ENCODE data around the gene ZNF615. TPM values are rescaled to one million over a fixed set of nuclear protein-coding genes. Genes with fewer than 3 reads are reported as not detected.
"Not testable (repeated sequence)": the region's sequence is repeated elsewhere in the genome, so short reads cannot be mapped to it uniquely, and the experiment has no call there.

Gene ZNF615
- total RNA-seq: 28.3 TPM
- polyA plus RNA-seq: 8.1 TPM

GRCh38 chr19:52007806-52008557 is at the start of gene ZNF615:
ZNF615 (minus strand) TSS chr19:52008211; CDS start chr19:52003711, 4,500 bp downstream.
- peak; percentile 80 for DNase-seq (ENCODE audit: extremely low spot score)
- Histone ChIP-seq H3K4me1 (ENCODE audit: insufficient read depth) (no peaks in the 10 kb centered on the region), H3K27ac (ENCODE audit: low read depth) (peak within 1 kb of the TSS; percentile 71), H3K36me3 (ENCODE audit: insufficient read depth) (peaks cover 2% of the 10 kb centered on the region), H3K4me3 (ENCODE audit: low read depth, low read length) (peak within 1 kb of the TSS; percentile 59)
- WGBS: under 1% methylated on average over 44 of the region's 44 CpGs

GRCh38 chr19:52056480-52056879 is 48.5 kb upstream of the ZNF615 start:
- H3K27ac ChIP-seq (ENCODE audit: low read depth); DNase-seq (ENCODE audit: extremely low spot score); H3K36me3 ChIP-seq (ENCODE audit: insufficient read depth); H3K4me1 ChIP-seq (ENCODE audit: insufficient read depth); H3K4me3 ChIP-seq (ENCODE audit: low read depth, low read length): not testable (repeated sequence)
- 95% methylated on average over 3 of the region's 3 CpGs for WGBS

GRCh38 chr19:52051736-52052135 is 43.7 kb upstream of the ZNF615 start:
- H3K4me3 ChIP-seq (ENCODE audit: low read depth, low read length); DNase-seq (ENCODE audit: extremely low spot score); H3K36me3 ChIP-seq (ENCODE audit: insufficient read depth); H3K4me1 ChIP-seq (ENCODE audit: insufficient read depth); H3K27ac ChIP-seq (ENCODE audit: low read depth): not testable (repeated sequence)
- 48% methylated on average over 1 of the region's 1 CpG for WGBS

DNA sequence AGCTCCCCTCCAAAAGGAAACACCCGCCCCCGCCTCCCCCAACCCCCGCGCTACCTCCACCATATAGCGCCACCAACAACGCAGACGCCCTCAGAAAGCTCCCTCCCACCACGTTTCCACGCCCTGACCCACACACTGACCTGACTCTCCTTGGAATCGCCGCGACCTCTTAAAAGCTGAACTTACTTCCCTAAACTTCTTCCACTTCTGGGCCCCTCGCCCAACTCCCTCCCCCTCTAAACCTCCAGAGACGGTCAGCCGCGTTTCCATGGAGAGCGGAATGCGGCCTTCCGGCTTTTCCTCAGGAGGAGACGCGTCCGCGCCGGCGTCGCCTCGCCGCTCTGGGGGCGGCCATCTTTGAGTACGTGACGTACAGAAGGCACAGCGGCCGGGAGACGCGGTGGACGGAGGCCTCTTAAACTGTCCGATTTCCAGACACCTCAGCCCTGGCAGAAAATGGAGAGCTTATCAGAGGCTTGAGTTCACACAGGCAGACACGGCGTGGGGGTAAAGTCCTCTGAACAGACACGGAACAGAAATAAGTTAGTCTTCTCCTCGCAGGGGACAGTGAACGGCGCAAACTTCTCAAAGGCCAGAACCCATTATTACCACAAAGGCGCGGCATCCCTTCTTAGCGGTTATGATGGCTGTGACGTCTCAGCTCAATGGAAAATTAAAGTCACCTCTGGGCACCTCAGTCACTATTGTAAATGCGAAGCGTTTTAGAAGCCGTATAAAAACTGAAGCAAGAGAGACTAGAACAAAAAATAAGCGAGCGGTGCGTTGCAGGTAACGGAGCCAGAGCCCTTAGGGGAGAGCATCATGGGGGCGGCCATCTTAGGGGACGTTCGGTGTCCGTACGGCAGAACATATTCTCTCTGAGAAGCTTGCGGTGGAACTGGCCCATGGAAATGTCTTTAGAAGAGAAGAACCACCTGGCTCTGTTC is 40.8 kb upstream of the ZNF615 start, which contains the start of gene ZNF432:
Gene ZNF432, minus strand, starts transcription at position 284 of the 947 bp plus-strand sequence. CDS start 1,970 bp downstream, outside the sequence.
- peak within 1 kb of the TSS; percentile 98 for H3K27ac ChIP-seq (ENCODE audit: low read depth)
- WGBS: under 1% methylated on average over 60 of the region's 60 CpGs
- peak; percentile 92 for DNase-seq (ENCODE audit: extremely low spot score)

DNA sequence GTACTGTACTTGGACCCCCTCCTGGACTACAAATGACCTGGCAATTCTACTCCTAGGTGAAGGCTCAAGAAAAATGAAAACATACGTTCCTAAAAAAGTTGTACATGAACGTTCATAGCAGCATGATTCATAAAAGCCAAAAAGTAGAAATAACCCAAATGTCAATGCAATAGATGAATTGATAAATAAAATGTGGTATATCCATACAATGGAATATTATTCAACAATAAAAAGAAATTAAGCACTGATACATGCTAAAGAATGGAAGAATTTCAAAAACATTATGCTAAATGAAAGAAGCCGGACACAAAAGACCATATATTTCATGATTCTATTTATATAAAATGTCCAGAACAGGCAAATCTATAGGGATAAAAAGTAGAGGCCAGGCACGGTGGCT is 31.2 kb upstream of the ZNF615 start:
- no peak for DNase-seq (ENCODE audit: extremely low spot score)
- Histone ChIP-seq H3K4me1 (ENCODE audit: insufficient read depth) (no peaks in the 10 kb centered on the region), H3K4me3 (ENCODE audit: low read depth, low read length) (no peak overlapping the region), H3K27ac (ENCODE audit: low read depth) (no peak overlapping the region), H3K36me3 (ENCODE audit: insufficient read depth) (peaks cover 46% of the 10 kb centered on the region)
- WGBS: 99% methylated on average over 4 of the region's 4 CpGs

More for the DNA sequence above, 40.8 kb upstream of the ZNF615 start, which contains the start of gene ZNF432:
- no peaks in the 10 kb centered on the region for H3K4me1 ChIP-seq (ENCODE audit: insufficient read depth)
- peak within 1 kb of the TSS; percentile 59 for H3K4me3 ChIP-seq (ENCODE audit: low read depth, low read length)
- H3K36me3 ChIP-seq (ENCODE audit: insufficient read depth): peaks cover 6% of the 10 kb centered on the region

DNA sequence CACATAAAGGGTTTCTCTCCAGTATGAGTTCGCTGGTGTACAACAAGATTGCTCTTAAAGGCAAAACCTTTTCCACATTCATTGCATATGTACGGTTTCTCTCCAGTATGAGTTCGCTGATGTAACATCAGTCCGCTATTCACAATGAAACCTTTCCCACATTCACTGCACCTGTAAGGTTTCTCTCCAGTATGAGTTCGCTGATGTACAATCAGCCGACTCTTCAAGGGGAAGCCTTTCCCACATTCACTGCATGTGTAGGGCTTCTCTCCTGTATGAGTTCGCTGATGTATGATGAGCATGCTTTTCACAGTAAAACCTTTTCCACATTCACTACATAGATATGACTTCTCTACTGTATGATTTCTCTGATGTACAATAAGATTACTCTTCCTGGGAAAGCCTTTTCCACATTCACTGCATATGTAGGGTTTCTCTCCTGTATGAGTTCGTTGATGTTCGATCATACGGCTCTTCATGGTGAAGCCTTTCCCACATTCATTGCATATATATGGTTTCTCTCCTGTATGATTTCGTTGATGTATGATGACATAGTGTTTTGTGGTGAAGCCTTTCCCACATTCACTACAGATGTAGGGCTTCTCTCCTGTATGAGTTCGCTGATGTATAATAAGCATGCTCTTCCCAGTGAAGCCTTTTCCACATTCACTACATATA is 26.2 kb upstream of the ZNF615 start:
- Histone ChIP-seq H3K4me1 (ENCODE audit: insufficient read depth) (no peaks in the 10 kb centered on the region), H3K36me3 (ENCODE audit: insufficient read depth) (peaks cover 31% of the 10 kb centered on the region), H3K4me3 (ENCODE audit: low read depth, low read length) (no peak overlapping the region), H3K27ac (ENCODE audit: low read depth) (no peak overlapping the region)
- WGBS: 98% methylated on average over 12 of the region's 12 CpGs
- no peak for DNase-seq (ENCODE audit: extremely low spot score)

GRCh38 chr19:52028780-52029123 is 20.7 kb upstream of the ZNF615 start:
- no peak for DNase-seq (ENCODE audit: extremely low spot score)
- no peaks in the 10 kb centered on the region for H3K4me1 ChIP-seq (ENCODE audit: insufficient read depth)
- H3K36me3 ChIP-seq (ENCODE audit: insufficient read depth): peaks cover 6% of the 10 kb centered on the region
- peak overlapping the region; percentile 77 for H3K27ac ChIP-seq (ENCODE audit: low read depth)
- peak overlapping the region; percentile 68 for H3K4me3 ChIP-seq (ENCODE audit: low read depth, low read length)
- WGBS: 15% methylated on average over 5 of the region's 5 CpGs

DNA sequence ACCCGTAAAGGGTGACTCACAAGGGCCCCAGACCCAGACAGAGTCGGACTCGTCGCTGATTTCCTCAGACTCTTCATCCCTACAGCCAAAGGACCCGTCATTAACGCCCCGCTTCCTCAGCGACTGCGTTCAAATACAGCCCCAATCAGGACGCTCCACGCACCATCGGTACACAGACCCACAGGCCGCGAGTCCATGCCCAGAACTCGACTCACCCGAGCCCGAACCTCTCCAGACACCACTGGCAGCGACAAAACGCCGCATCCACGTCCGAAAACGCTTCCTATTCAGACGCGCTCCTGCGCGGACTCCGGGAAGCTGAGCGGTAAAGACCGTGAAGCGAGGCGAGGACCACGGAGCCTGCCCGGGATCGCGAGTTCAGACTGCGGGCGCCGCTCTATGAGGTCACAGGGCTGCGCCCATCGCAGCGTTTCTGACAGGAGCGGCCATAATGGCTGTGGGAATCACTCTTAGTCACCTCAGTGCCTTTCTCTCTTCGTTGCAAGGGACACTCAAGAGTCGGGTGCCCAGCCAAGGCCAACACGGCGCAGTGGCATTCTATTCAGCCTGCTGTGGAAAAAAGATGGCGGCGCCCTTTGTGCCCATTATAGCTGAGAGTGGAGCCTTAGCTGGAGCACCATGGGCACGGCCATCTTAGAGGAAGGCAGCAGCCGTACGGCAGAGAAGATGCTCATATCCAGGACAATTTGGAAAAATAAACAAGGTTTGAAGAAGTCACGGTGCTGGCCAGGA is 20.2 kb upstream of the ZNF615 start, which contains the start of gene ZNF614:
Gene ZNF614, minus strand, starts transcription at position 353 of the 753 bp plus-strand sequence. CDS start 2,634 bp downstream, outside the sequence.
- WGBS: under 1% methylated on average over 53 of the region's 53 CpGs
- Histone ChIP-seq H3K4me1 (ENCODE audit: insufficient read depth) (no peaks in the 10 kb centered on the region), H3K27ac (ENCODE audit: low read depth) (peak within 1 kb of the TSS; percentile 77), H3K4me3 (ENCODE audit: low read depth, low read length) (peak within 1 kb of the TSS; percentile 68), H3K36me3 (ENCODE audit: insufficient read depth) (peaks cover 10% of the 10 kb centered on the region)
- peak; percentile 81 for DNase-seq (ENCODE audit: extremely low spot score)

DNA sequence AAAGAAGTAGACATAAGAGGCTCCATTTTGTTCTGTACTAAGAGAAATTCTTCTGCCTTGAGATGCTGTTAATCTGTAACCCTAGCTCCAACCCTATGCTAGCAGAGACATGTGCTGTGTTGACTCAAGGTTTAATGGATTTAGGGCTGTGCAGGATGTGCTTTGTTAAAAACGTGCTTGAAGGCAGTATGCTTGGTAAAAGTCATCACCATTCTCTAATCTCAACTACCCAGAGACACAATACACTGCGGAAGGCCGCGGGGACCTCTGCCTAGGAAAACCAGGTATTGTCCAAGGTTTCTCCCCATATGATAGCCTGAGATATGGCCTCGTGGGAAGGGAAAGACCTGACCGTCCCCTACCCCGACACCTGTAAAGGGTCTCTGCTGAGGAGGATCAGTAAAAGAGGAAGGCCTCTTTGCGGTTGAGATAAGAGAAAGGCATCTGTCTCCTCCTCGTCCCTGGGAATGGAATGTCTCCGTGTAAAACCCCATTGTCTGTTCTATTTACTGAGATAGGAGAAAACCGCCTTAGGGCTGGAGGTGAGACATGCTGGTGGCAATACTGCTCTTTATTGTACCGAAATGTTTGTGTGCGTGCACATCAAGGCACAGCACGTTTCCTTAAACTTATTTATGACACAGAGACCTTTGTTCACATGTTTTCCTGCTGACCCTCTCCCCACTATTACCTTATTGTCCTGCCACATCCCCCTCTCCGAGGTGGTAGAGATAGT is 18.4 kb upstream of the ZNF615 start:
- peaks cover 14% of the 10 kb centered on the region for H3K36me3 ChIP-seq (ENCODE audit: insufficient read depth)
- not testable (repeated sequence) for DNase-seq (ENCODE audit: extremely low spot score); H3K4me1 ChIP-seq (ENCODE audit: insufficient read depth); H3K27ac ChIP-seq (ENCODE audit: low read depth); H3K4me3 ChIP-seq (ENCODE audit: low read depth, low read length)
- WGBS: 80% methylated on average over 15 of the region's 15 CpGs

DNA sequence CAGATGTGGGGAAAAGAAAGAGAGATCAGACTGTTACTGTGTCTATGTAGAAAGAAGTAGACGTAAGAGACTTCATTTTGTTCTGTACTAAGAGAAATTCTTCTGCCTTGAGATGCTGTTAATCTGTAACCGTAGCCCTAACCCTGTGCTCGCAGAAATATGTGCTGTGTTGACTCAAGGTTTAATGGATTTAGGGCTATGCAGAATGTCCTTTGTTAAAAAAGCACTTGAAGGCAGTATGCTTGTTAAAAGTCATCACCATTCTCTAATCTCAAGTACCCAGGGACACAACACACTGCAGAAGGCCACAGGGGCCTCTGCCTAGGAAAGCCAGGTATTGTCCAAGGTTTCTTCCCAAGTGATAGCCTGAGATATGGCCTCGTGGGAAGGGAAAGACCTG is 16.5 kb upstream of the ZNF615 start:
- peaks cover 19% of the 10 kb centered on the region for H3K36me3 ChIP-seq (ENCODE audit: insufficient read depth)
- WGBS: 96% methylated on average over 4 of the region's 4 CpGs
- not testable (repeated sequence) for H3K27ac ChIP-seq (ENCODE audit: low read depth)

GRCh38 chr19:52022193-52022592 is 14.2 kb upstream of the ZNF615 start:
- no peak overlapping the region for H3K27ac ChIP-seq (ENCODE audit: low read depth)
- H3K4me1 ChIP-seq (ENCODE audit: insufficient read depth): no peaks in the 10 kb centered on the region
- no peak overlapping the region for H3K4me3 ChIP-seq (ENCODE audit: low read depth, low read length)
- H3K36me3 ChIP-seq (ENCODE audit: insufficient read depth): peaks cover 27% of the 10 kb centered on the region
- 99% methylated on average over 15 of the region's 15 CpGs for WGBS
- DNase-seq (ENCODE audit: extremely low spot score): no peak

More for the DNA sequence above, 16.5 kb upstream of the ZNF615 start:
- DNase-seq (ENCODE audit: extremely low spot score); H3K4me1 ChIP-seq (ENCODE audit: insufficient read depth); H3K4me3 ChIP-seq (ENCODE audit: low read depth, low read length): not testable (repeated sequence)

DNA sequence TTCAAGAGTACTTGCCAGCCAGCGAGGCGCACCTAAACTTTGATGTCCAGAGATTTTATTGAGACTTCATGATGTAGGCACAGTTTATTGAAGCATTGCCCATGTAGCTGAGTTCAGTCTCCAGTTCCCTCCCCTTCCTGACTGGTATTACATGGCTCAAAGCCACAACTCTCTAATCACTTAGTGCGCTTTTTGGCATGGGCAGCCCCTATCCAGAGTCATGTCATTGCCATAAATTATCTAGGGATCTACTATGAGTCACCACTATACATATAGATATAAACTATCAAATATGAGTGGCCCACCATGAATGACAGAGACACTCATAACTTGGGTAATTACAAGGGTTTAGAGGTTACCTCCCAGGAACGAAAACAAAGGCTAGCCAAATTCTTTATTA is 12.5 kb upstream of the ZNF615 start:
- H3K4me3 ChIP-seq (ENCODE audit: low read depth, low read length): no peak overlapping the region
- peaks cover 35% of the 10 kb centered on the region for H3K36me3 ChIP-seq (ENCODE audit: insufficient read depth)
- H3K4me1 ChIP-seq (ENCODE audit: insufficient read depth): no peaks in the 10 kb centered on the region
- 99% methylated on average over 4 of the region's 4 CpGs for WGBS
- H3K27ac ChIP-seq (ENCODE audit: low read depth): no peak overlapping the region
- no peak for DNase-seq (ENCODE audit: extremely low spot score)

Measured in urinary bladder (tissue), 4 donors.